Tibial artery (tissue), 4 donors: ENCODE measurements around the gene HTT.

Source experiments
- DNase-seq, 2 donors: peaks; one replicate each; pipeline ENCODE4 v3.0.0-alpha.2; 2019
- H3K27ac ChIP-seq, 2 donors: fragments of 200-600 bp; sonication (generic) in 1 of 2; 1 replicate in 1 of 2; 2 replicates in 1 of 2; pipeline ENCODE4 v1.5.1; 2018 to 2019; ENCODE audit warnings: mild to moderate bottlenecking in 1 of 2
- H3K27me3 ChIP-seq, 2 donors: fragments of 200-600 bp; sonication (generic) in 1 of 2; one replicate each; pipeline versions ENCODE4 v1.5.1 to v1.6.0; 2016 to 2019
- H3K36me3 ChIP-seq, 3 donors: fragments of 200-600 bp; sonication (generic) in 2 of 3; one replicate each; pipeline ENCODE4 v1.5.1; 2016 to 2019; ENCODE audit warnings: mild to moderate bottlenecking in 2 of 3
- H3K4me1 ChIP-seq, 4 donors: fragments of 200-600 bp; sonication (generic) in 2 of 4; 1 replicate in 3 of 4; 2 replicates in 1 of 4; pipeline ENCODE4 v1.5.1; 2016 to 2019
- H3K4me3 ChIP-seq, 2 donors: fragments of 200-600 bp; sonication (generic) in 1 of 2; 1 replicate in 1 of 2; 2 replicates in 1 of 2; pipeline ENCODE4 v1.5.1; 2018 to 2019; ENCODE audit warnings: mild to moderate bottlenecking in 2 of 2
- H3K9me3 ChIP-seq, 3 donors: fragments of 200-600 bp; sonication (generic) in 1 of 3; one replicate each; pipeline ENCODE4 v1.5.1; 2016 to 2019
- intact Hi-C: fragments of 100-400 bp; cut with DNase I; formaldehyde crosslinking; loops from one replicate; pipeline ENCODE4 v1.15.0; 2023; ENCODE audit warnings: low total_unique reads
- TF ChIP-seq, protein P1 (sequence below), 2 experiments: fragments of 200-600 bp in 1 of 2; fragments of 450-650 bp in 1 of 2; IDR thresholded peaks; one replicate each; pipeline ENCODE4 v1.5.1; 2017 to 2019; ENCODE audit warnings: antibody characterized with exemption in 2 of 2, mild to moderate bottlenecking in 1 of 2, moderate library complexity in 1 of 2

The HTT gene

GRCh38 chr4:3225071-3225850 is 150.8 kb downstream of the HTT start:
- peaks cover 0 to 8% (median 3%) of the 10 kb centered on the region in 4 donors for H3K4me1 ChIP-seq
- intact Hi-C loops, result no loop called here
- TF ChIP-seq, protein P1, sequence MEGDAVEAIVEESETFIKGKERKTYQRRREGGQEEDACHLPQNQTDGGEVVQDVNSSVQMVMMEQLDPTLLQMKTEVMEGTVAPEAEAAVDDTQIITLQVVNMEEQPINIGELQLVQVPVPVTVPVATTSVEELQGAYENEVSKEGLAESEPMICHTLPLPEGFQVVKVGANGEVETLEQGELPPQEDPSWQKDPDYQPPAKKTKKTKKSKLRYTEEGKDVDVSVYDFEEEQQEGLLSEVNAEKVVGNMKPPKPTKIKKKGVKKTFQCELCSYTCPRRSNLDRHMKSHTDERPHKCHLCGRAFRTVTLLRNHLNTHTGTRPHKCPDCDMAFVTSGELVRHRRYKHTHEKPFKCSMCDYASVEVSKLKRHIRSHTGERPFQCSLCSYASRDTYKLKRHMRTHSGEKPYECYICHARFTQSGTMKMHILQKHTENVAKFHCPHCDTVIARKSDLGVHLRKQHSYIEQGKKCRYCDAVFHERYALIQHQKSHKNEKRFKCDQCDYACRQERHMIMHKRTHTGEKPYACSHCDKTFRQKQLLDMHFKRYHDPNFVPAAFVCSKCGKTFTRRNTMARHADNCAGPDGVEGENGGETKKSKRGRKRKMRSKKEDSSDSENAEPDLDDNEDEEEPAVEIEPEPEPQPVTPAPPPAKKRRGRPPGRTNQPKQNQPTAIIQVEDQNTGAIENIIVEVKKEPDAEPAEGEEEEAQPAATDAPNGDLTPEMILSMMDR (IDR thresholded peaks at IDR 0.05), result no peak
- peaks cover 74 to 91% (median 86%) of the 10 kb centered on the region in 3 donors for H3K36me3 ChIP-seq
- no peaks in the 10 kb centered on the region for H3K27me3 ChIP-seq
- DNase-seq, result peak in 1 of 2 donors; percentile 56
- H3K9me3 ChIP-seq, result no peaks in the 10 kb centered on the region
- no peak overlapping the region for H3K4me3 ChIP-seq
- no peak overlapping the region for H3K27ac ChIP-seq

GRCh38 chr4:3225936-3226335 is 151.5 kb downstream of the HTT start:
- no peak overlapping the region for H3K4me3 ChIP-seq
- peak in 1 of 2 donors; percentile 54 for DNase-seq
- peaks cover 0 to 8% (median 3%) of the 10 kb centered on the region in 4 donors for H3K4me1 ChIP-seq
- TF ChIP-seq, protein P1 (IDR thresholded peaks at IDR 0.05), result no peak
- H3K27me3 ChIP-seq, result no peaks in the 10 kb centered on the region
- intact Hi-C loops, result no loop called here
- no peak overlapping the region for H3K27ac ChIP-seq
- H3K36me3 ChIP-seq, result peaks cover 74 to 91% (median 86%) of the 10 kb centered on the region in 3 donors
- H3K9me3 ChIP-seq, result no peaks in the 10 kb centered on the region

GRCh38 chr4:3226467-3226866 is 152.0 kb downstream of the HTT start:
- Histone ChIP-seq H3K4me3 (no peak overlapping the region), H3K27ac (no peak overlapping the region), H3K36me3 (peaks cover 74 to 91% (median 86%) of the 10 kb centered on the region in 3 donors), H3K27me3 (no peaks in the 10 kb centered on the region), H3K4me1 (peaks cover 0 to 8% (median 3%) of the 10 kb centered on the region in 4 donors), H3K9me3 (no peaks in the 10 kb centered on the region)
- TF ChIP-seq, protein P1 (IDR thresholded peaks at IDR 0.05), result no peak
- intact Hi-C loops, result no loop called here
- peak in 1 of 2 donors; percentile 51 for DNase-seq

DNA sequence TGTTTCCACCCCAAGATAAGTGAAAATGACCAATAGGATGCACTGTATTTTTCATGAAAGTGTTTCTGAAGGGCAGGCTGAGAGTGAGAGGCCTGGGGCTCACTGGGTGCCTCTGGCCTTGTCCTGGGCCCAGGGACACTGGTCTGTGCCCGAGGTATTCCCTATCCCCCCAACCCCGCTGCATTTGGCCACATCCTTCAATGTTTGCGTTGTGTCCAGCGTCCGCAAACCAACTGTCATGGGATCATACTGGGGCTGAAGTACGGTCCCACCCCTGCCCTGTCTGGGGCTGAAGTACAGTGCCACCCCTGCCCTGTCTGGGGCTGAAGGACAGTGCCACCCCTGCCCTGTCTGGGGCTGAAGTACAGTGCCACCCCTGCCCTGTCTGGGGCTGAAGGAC is 152.5 kb downstream of the HTT start:
- no peaks in the 10 kb centered on the region for H3K27me3 ChIP-seq
- H3K4me3 ChIP-seq, result no peak overlapping the region
- peaks cover 76 to 91% (median 87%) of the 10 kb centered on the region in 3 donors for H3K36me3 ChIP-seq
- TF ChIP-seq, protein P1 (IDR thresholded peaks at IDR 0.05), result no peak
- H3K27ac ChIP-seq, result no peak overlapping the region
- peak in 1 of 2 donors; percentile 45 for DNase-seq
- H3K4me1 ChIP-seq, result peaks cover 0 to 8% (median 3%) of the 10 kb centered on the region in 4 donors
- intact Hi-C loops, result no loop called here
- H3K9me3 ChIP-seq, result no peaks in the 10 kb centered on the region

DNA sequence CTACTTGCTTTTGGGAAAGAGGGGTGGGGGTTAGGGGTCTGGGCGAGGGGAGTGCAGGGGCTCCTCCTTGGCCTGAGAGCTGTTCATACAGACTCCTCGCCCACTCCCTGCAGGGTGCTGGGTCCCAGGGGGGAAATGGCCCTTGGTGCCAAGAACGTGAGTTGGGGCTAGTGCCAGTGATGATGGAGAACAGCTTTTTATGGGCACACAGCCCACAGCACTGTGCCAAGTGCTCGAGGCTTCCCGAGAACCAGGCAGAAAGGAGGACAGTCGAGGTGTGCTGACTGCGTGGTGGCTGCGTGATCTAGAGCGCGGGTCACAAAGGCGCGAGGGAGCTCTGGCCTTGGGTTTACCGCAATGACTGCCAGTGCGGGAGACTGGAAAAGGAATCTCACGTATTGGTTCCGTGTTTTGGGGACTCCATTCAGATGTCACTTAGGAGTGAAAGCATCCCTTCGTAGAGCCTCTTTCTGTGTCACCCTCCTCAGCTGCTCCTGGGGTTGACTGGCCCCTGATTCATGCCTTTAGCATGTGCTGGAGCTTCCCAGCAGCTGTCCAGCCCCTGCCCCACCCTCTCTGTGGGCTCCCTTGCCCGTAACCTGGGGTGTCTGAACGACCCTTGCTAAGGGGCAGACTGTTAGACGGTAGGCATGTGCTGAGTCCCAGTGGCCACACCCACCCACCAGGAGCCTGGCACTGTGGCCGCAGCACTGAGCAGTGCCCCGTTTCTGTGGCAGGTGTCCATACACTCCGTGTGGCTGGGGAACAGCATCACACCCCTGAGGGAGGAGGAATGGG is 153.6 kb downstream of the HTT start:
- H3K27ac ChIP-seq, result no peak overlapping the region
- no peaks in the 10 kb centered on the region for H3K9me3 ChIP-seq
- peaks cover 76 to 91% (median 87%) of the 10 kb centered on the region in 3 donors for H3K36me3 ChIP-seq
- peaks cover 0 to 8% (median 3%) of the 10 kb centered on the region in 4 donors for H3K4me1 ChIP-seq
- H3K4me3 ChIP-seq, result no peak overlapping the region
- TF ChIP-seq, protein P1 (IDR thresholded peaks at IDR 0.05), result no peak
- intact Hi-C loops, result no loop called here
- peak in 1 of 2 donors; percentile 73 for DNase-seq
- no peaks in the 10 kb centered on the region for H3K27me3 ChIP-seq
